ENCODE measurements around the gene CACNA2D3.

DNA sequence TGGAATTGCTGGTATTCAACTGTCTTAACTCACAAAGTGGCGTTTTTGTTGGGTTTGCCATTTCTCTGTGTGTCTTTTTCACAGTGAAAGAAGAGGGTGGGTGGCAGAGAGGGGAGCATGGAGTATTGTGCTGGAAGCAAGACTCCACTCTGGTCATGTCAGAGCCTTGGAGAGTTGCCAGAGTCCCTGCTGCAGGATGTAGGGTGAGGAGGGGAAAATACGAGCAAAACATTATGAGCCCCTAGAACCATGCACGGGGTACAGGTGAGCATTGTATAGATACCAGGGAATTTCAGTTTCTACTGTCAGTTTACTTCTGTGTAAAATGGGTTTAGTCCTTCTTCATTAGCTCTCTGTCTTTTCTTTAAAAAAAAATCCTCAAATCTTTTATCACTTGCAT is 249.9 kb downstream of the CACNA2D3 start:
- TF ChIP-seq LEF1 (IDR thresholded peaks at IDR 0.05; ENCODE audit: borderline replicate concordance) (no peak), FOXK2 (IDR thresholded peaks at IDR 0.05) (no peak), NFRKB (IDR thresholded peaks at IDR 0.05) (no peak), FOXM1 (IDR thresholded peaks at IDR 0.05; ENCODE audit: borderline replicate concordance) (no peak)

Data from HEK293T (cell line).